Smooth muscle cell (in vitro differentiated cells): ENCODE data around the gene BNIP3. TPM values are rescaled to one million over a fixed set of nuclear protein-coding genes. Genes with fewer than 3 reads are reported as not detected.
A peak's percentile ranks its signal among the peaks of the same experiment; 100 is the strongest.

ENCODE experiments used
- DNase-seq: peaks from one replicate; lab custom pipeline; 2025; ENCODE audit not compliant: unreplicated experiment; lab: John Stamatoyannopoulos, UW
- H2AFZ ChIP-seq: fragments of 200-600 bp; sonication (generic); 2 replicates; pipeline ENCODE4 v1.6.0; 2016; ENCODE audit warnings: antibody characterized with exemption, low read depth, mild to moderate bottlenecking
- H3F3A ChIP-seq: fragments of 200-600 bp; sonication (generic); 2 replicates; pipeline ENCODE4 v1.6.0; 2017; ENCODE audit warnings: antibody characterized with exemption, low read depth
- H3K27ac ChIP-seq: fragments of 200-600 bp; sonication (generic); 2 replicates; pipeline ENCODE4 v1.5.1; 2016; ENCODE audit warnings: low read depth, mild to moderate bottlenecking
- H3K27me3 ChIP-seq: fragments of 200-600 bp; sonication (generic); 2 replicates; pipeline ENCODE4 v1.6.1; 2016; ENCODE audit warnings: low read depth, mild to moderate bottlenecking
- H3K36me3 ChIP-seq: fragments of 200-600 bp; sonication (generic); 2 replicates; pipeline ENCODE4 v1.5.1; 2016; ENCODE audit warnings: low read depth
- H3K4me1 ChIP-seq: fragments of 200-600 bp; sonication (generic); 2 replicates; pipeline ENCODE4 v1.5.1; 2016; ENCODE audit warnings: low read depth
- H3K4me2 ChIP-seq: fragments of 200-600 bp; sonication (generic); 2 replicates; pipeline ENCODE4 v1.6.0; 2016; ENCODE audit warnings: mild to moderate bottlenecking
- H3K4me3 ChIP-seq: fragments of 200-600 bp; sonication (generic); 2 replicates; pipeline ENCODE4 v1.5.1; 2016; ENCODE audit warnings: mild to moderate bottlenecking
- H3K79me2 ChIP-seq: fragments of 200-600 bp; sonication (generic); 2 replicates; pipeline ENCODE4 v1.6.0; 2016; ENCODE audit warnings: low read depth, mild to moderate bottlenecking
- H3K9ac ChIP-seq: fragments of 200-600 bp; sonication (generic); 2 replicates; pipeline ENCODE4 v1.6.0; 2016; ENCODE audit warnings: low read depth
- H3K9me3 ChIP-seq: fragments of 200-600 bp; sonication (generic); replicated peaks from 2 replicates; pipeline ENCODE4 v1.5.1; 2016; ENCODE audit warnings: low read depth
- H4K20me1 ChIP-seq: fragments of 200-600 bp; sonication (generic); 2 replicates; pipeline ENCODE4 v1.6.0; 2016; ENCODE audit warnings: low read depth
- WGBS: methylation state at CpG from one replicate; pipeline ENCODE4 v1.1.7; 2016; ENCODE audit warnings: low lambda C conversion rate; 5-methylcytosine and 5-hydroxymethylcytosine counted together
- polyA plus RNA-seq: library from polyadenylated mRNA; unstranded; fragments of >200 nt; fragmentation: Nextera tagmentation; extraction: Ambion mirVana; gene quantifications from 2 replicates; pipeline ENCODE4 v1.2.1, GENCODE V29; 2016
- total RNA-seq: library from RNA; depleted of rRNA; stranded (reverse); fragments of >200 nt; gene quantifications from 2 replicates; pipeline ENCODE4 v1.2.3, GENCODE V29; 2014
- TF ChIP-seq, protein P1 (sequence below): fragments of 200-600 bp; sonication (generic); IDR thresholded peaks from 2 replicates; pipeline ENCODE4 v1.5.1; 2017; ENCODE audit warnings: borderline replicate concordance, mild to moderate bottlenecking, antibody characterized with exemption; ENCODE audit not compliant: insufficient read depth, poor library complexity, severe bottlenecking

The BNIP3 gene
- total and polyA plus RNA-seq, 2 experiments from 2014 or later = 213 to 292 TPM

DNA sequence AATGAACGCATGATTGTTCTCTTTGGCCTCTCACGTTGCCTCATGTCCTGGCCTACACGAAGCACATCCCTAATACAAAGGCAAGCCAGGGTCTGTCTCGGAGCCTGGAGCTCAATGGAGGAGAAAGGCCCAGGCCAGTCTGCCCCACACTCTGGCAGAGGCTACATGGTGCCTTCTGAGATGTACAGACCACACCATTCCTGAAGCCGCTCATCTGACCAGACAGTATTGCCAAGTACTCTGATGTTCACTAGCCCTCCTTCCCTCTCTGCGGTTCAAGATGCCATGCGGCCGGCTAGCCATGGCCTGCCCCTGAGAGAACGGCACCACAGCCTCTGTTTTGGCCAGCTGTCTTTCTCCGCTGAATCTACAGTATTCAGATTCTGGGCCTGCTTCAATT lies 5.9 kb downstream of the BNIP3 start:
- Histone ChIP-seq H3K36me3 (peaks cover 11% of the 10 kb centered on the region), H3K9me3 (no peaks in the 10 kb centered on the region)

DNA sequence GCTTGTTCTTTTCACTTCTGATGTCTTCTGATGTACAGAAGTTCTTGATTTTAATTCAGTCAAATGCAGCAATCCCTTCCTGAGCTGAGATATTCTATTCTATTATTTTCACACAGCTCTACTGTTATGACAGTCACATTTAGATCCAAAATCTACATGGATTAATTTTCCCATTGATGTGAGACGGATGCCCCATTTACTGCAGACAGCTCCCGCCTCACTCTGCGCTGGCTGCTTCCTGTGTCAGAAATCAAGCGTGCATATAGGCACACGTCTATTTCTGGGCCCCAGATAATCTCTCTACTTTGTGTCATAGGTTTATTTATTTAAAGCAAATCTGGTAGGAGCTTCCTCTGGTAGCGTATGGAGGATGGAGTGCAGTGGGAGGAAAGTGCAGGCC lies 6.7 kb downstream of the BNIP3 start:
- no peak for DNase-seq
- H3K4me2 ChIP-seq = no peak overlapping the region
- peaks cover 80% of the 10 kb centered on the region for H3K79me2 ChIP-seq
- no peak overlapping the region for H2AFZ ChIP-seq
- H3K27me3 ChIP-seq = no peaks in the 10 kb centered on the region
- TF ChIP-seq, protein P1, sequence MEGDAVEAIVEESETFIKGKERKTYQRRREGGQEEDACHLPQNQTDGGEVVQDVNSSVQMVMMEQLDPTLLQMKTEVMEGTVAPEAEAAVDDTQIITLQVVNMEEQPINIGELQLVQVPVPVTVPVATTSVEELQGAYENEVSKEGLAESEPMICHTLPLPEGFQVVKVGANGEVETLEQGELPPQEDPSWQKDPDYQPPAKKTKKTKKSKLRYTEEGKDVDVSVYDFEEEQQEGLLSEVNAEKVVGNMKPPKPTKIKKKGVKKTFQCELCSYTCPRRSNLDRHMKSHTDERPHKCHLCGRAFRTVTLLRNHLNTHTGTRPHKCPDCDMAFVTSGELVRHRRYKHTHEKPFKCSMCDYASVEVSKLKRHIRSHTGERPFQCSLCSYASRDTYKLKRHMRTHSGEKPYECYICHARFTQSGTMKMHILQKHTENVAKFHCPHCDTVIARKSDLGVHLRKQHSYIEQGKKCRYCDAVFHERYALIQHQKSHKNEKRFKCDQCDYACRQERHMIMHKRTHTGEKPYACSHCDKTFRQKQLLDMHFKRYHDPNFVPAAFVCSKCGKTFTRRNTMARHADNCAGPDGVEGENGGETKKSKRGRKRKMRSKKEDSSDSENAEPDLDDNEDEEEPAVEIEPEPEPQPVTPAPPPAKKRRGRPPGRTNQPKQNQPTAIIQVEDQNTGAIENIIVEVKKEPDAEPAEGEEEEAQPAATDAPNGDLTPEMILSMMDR = no peak
- no peaks in the 10 kb centered on the region for H3F3A ChIP-seq
- H4K20me1 ChIP-seq = peaks cover 100% of the 10 kb centered on the region
- 64% methylated on average over 6 of the region's 6 CpGs for WGBS
- H3K4me1 ChIP-seq = peaks cover 17% of the 10 kb centered on the region
- no peak overlapping the region for H3K4me3 ChIP-seq
- H3K27ac ChIP-seq = no peak overlapping the region
- H3K9me3 ChIP-seq = no peaks in the 10 kb centered on the region
- H3K9ac ChIP-seq = no peak overlapping the region
- peaks cover 11% of the 10 kb centered on the region for H3K36me3 ChIP-seq

More for the DNA sequence above, 5.9 kb downstream of the BNIP3 start:
- no peak overlapping the region for H3K27ac ChIP-seq
- 94% methylated on average over 10 of the region's 10 CpGs for WGBS
- no peak overlapping the region for H2AFZ ChIP-seq
- H3K27me3 ChIP-seq = no peaks in the 10 kb centered on the region
- peaks cover 88% of the 10 kb centered on the region for H3K79me2 ChIP-seq
- H3K4me3 ChIP-seq = no peak overlapping the region
- H3K4me2 ChIP-seq = no peak overlapping the region
- peaks cover 100% of the 10 kb centered on the region for H4K20me1 ChIP-seq
- H3F3A ChIP-seq = no peaks in the 10 kb centered on the region
- H3K4me1 ChIP-seq = peaks cover 23% of the 10 kb centered on the region
- H3K9ac ChIP-seq = peak overlapping the region; percentile 20
- TF ChIP-seq, protein P1 = no peak
- no peak for DNase-seq

DNA sequence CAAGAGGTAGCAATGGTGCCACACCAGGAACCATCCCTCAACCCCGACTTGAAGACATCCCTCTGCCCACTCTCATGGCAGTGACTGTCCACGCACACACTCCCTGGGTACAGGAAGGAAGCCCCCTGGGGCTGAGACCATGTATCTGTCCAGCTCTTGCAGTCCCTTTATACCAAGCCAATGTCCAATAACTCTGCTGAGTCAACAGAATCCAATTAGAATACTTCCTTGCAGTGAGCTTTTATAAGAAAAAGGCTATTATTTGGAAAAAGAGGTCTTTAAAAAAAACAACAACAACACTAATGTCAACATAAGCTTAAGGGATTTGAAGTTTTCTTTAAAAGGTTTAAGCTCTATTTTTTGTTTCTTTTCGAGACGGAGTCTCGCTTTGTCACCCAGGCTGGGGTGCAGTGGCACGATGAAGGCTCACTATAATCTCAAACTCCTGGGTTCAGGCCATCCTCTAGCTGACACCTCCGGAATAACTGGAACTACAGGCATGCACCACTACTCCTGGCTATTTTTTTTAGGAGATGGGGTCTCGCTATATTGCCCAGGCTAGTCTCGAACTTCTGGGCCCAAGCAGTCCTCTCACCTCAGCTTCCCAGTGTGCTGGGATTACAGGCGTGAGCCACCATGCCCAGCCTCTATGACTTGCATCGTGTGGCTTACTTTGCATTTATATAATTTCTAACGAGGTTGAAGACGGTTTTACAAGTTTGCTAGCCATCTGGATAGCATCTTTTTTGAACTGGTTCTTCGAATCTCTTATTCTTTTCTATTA lies 7.5 kb downstream of the BNIP3 start:
- no peak overlapping the region for H3K9ac ChIP-seq
- H4K20me1 ChIP-seq = peaks cover 100% of the 10 kb centered on the region

More for the DNA sequence above, 7.5 kb downstream of the BNIP3 start:
- TF ChIP-seq, protein P1 = no peak
- Histone ChIP-seq H3K27me3 (no peaks in the 10 kb centered on the region), H3K4me2 (no peak overlapping the region), H3K79me2 (peaks cover 72% of the 10 kb centered on the region), H3K27ac (no peak overlapping the region), H2AFZ (no peak overlapping the region), H3K4me3 (no peak overlapping the region), H3K4me1 (peaks cover 9% of the 10 kb centered on the region), H3K36me3 (peaks cover 11% of the 10 kb centered on the region), H3K9me3 (no peaks in the 10 kb centered on the region), H3F3A (peaks cover 1% of the 10 kb centered on the region)
- 85% methylated on average over 14 of the region's 14 CpGs for WGBS
- DNase-seq = no peak
